ENCODE data around the gene SPX.

Gene SPX

DNA sequence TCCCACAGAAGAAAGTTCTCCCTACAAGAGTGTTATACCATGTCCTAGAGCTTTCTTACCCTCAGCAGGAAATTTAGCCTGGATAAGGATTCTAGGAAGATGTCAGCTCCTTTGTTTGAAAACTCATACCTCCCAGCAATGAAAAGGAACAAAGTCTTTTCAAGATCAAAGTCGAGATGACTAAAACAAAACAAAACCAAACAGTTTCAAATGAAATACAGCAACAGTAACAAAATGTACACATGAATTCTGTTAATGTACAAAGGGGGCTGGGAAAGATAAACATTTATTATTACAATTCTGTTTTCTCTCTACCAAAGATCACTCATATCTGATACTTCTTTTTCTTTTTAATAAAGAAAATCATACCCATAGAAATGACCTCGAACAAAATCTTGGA lies 36.8 kb downstream of the SPX start:
- TF ChIP-seq, protein P1, sequence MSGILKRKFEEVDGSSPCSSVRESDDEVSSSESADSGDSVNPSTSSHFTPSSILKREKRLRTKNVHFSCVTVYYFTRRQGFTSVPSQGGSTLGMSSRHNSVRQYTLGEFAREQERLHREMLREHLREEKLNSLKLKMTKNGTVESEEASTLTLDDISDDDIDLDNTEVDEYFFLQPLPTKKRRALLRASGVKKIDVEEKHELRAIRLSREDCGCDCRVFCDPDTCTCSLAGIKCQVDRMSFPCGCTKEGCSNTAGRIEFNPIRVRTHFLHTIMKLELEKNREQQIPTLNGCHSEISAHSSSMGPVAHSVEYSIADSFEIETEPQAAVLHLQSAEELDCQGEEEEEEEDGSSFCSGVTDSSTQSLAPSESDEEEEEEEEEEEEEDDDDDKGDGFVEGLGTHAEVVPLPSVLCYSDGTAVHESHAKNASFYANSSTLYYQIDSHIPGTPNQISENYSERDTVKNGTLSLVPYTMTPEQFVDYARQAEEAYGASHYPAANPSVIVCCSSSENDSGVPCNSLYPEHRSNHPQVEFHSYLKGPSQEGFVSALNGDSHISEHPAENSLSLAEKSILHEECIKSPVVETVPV (CRISPR knock-in tag; IDR thresholded peaks at IDR 0.05) = no peak
- TF ChIP-seq OSR1 (CRISPR knock-in tag; IDR thresholded peaks at IDR 0.05) = no peak
- no peak for TF ChIP-seq SNAI2 (CRISPR knock-in tag; IDR thresholded peaks at IDR 0.05)
- TF ChIP-seq ARNTL (CRISPR knock-in tag; IDR thresholded peaks at IDR 0.05; ENCODE audit: borderline replicate concordance, low read depth) = no peak
- no peak for TF ChIP-seq ESRRG (CRISPR knock-in tag; IDR thresholded peaks at IDR 0.05)
- TF ChIP-seq ZFP3 (CRISPR knock-in tag; IDR thresholded peaks at IDR 0.05) = no peak
- no peak for TF ChIP-seq PPARA (CRISPR knock-in tag; IDR thresholded peaks at IDR 0.05; ENCODE audit: borderline replicate concordance)
- TF ChIP-seq ZFP30 (CRISPR knock-in tag; IDR thresholded peaks at IDR 0.05) = no peak
- TF ChIP-seq, protein P2, sequence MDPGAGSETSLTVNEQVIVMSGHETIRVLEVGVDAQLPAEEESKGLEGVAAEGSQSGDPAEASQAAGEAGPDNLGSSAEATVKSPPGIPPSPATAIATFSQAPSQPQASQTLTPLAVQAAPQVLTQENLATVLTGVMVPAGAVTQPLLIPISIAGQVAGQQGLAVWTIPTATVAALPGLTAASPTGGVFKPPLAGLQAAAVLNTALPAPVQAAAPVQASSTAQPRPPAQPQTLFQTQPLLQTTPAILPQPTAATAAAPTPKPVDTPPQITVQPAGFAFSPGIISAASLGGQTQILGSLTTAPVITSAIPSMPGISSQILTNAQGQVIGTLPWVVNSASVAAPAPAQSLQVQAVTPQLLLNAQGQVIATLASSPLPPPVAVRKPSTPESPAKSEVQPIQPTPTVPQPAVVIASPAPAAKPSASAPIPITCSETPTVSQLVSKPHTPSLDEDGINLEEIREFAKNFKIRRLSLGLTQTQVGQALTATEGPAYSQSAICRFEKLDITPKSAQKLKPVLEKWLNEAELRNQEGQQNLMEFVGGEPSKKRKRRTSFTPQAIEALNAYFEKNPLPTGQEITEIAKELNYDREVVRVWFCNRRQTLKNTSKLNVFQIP (CRISPR knock-in tag; IDR thresholded peaks at IDR 0.05; ENCODE audit: borderline replicate concordance, low read depth) = no peak
- no peak for ATAC-seq

DNA sequence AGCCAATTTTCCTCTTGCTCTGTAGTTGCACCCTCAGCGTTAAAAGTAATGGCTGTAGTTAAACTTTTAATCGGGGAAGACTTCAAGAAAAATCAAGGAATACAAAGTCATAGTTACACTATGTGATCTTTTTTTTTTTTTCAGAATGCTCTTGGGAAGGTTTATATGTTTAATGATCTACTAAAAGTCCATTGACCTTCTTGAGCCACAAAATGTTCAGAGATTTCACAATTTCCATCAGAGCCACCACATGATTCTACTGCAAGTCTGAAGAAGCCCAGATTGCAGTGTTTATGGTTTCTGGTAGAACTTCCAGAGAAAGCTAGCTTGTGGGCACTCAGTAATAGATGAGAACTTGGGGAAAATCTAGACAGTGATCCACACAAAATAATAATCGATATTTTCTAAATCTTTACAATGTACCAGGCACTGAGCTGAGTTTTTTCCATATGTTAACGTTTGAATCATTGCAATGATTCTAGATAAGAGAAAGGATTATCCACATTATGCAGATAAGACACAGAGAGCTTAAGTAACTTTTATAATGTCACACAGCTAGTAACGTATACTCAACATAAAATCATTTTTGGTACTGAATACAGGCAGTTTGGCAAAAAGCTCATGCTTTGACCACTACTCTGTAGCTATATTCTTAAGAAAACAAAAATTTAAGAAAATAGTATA lies 40.3 kb downstream of the SPX start:
- TF ChIP-seq OSR1 (CRISPR knock-in tag; IDR thresholded peaks at IDR 0.05) = no peak
- TF ChIP-seq ZNF8 (CRISPR knock-in tag; IDR thresholded peaks at IDR 0.05) = no peak
- TF ChIP-seq, protein P3, sequence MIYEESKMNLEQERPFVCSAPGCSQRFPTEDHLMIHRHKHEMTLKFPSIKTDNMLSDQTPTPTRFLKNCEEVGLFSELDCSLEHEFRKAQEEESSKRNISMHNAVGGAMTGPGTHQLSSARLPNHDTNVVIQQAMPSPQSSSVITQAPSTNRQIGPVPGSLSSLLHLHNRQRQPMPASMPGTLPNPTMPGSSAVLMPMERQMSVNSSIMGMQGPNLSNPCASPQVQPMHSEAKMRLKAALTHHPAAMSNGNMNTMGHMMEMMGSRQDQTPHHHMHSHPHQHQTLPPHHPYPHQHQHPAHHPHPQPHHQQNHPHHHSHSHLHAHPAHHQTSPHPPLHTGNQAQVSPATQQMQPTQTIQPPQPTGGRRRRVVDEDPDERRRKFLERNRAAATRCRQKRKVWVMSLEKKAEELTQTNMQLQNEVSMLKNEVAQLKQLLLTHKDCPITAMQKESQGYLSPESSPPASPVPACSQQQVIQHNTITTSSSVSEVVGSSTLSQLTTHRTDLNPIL (CRISPR knock-in tag; IDR thresholded peaks at IDR 0.05; ENCODE audit: low read depth) = no peak
- no peak for TF ChIP-seq ZFP3 (CRISPR knock-in tag; IDR thresholded peaks at IDR 0.05)
- TF ChIP-seq, protein P1 (CRISPR knock-in tag; IDR thresholded peaks at IDR 0.05) = no peak
- no peak for TF ChIP-seq ZNF565 (CRISPR knock-in tag; conservative IDR thresholded peaks at IDR 0.05; ENCODE audit: low read depth)
- no peak for TF ChIP-seq ZFP30 (CRISPR knock-in tag; IDR thresholded peaks at IDR 0.05)
- TF ChIP-seq, protein P2 (CRISPR knock-in tag; IDR thresholded peaks at IDR 0.05; ENCODE audit: borderline replicate concordance, low read depth) = no peak
- TF ChIP-seq GLIS3 (CRISPR knock-in tag; IDR thresholded peaks at IDR 0.05) = no peak
- no peak for TF ChIP-seq ARNTL (CRISPR knock-in tag; IDR thresholded peaks at IDR 0.05; ENCODE audit: borderline replicate concordance, low read depth)
- TF ChIP-seq CSDC2 (CRISPR knock-in tag; IDR thresholded peaks at IDR 0.05) = no peak
- no peak for TF ChIP-seq BACH2 (CRISPR knock-in tag; IDR thresholded peaks at IDR 0.05; ENCODE audit: borderline replicate concordance)
- TF ChIP-seq ESRRG (CRISPR knock-in tag; IDR thresholded peaks at IDR 0.05) = no peak
- ATAC-seq = no peak

DNA sequence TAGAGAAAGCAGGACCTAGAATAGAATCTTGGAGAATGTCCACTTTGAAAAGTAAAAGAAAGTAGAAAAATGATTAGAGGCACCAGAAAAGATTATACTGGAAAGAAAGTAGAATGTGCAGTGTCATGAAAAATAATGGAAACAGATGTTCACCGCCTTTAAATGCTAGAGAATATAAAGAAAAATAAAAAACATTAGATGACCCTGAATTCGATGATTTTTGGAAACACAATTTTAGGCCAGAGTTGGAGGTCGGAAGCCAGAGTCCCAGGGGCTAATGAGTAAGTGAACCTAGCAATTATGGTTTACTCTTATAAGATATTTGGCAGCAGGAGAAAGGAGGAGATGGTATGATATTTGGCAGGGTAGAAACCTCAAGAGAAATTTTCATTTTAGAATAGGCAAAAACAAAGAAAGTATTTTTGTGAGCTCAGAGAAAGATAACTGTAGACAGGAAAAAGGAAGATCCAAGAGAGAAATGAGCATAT lies 40.9 kb downstream of the SPX start:
- no peak for TF ChIP-seq ARNTL (CRISPR knock-in tag; IDR thresholded peaks at IDR 0.05; ENCODE audit: borderline replicate concordance, low read depth)
- no peak for TF ChIP-seq ZFP3 (CRISPR knock-in tag; IDR thresholded peaks at IDR 0.05)
- no peak for TF ChIP-seq RARB (CRISPR knock-in tag; IDR thresholded peaks at IDR 0.05)
- TF ChIP-seq ZNF8 (CRISPR knock-in tag; IDR thresholded peaks at IDR 0.05) = no peak
- TF ChIP-seq, protein P4, sequence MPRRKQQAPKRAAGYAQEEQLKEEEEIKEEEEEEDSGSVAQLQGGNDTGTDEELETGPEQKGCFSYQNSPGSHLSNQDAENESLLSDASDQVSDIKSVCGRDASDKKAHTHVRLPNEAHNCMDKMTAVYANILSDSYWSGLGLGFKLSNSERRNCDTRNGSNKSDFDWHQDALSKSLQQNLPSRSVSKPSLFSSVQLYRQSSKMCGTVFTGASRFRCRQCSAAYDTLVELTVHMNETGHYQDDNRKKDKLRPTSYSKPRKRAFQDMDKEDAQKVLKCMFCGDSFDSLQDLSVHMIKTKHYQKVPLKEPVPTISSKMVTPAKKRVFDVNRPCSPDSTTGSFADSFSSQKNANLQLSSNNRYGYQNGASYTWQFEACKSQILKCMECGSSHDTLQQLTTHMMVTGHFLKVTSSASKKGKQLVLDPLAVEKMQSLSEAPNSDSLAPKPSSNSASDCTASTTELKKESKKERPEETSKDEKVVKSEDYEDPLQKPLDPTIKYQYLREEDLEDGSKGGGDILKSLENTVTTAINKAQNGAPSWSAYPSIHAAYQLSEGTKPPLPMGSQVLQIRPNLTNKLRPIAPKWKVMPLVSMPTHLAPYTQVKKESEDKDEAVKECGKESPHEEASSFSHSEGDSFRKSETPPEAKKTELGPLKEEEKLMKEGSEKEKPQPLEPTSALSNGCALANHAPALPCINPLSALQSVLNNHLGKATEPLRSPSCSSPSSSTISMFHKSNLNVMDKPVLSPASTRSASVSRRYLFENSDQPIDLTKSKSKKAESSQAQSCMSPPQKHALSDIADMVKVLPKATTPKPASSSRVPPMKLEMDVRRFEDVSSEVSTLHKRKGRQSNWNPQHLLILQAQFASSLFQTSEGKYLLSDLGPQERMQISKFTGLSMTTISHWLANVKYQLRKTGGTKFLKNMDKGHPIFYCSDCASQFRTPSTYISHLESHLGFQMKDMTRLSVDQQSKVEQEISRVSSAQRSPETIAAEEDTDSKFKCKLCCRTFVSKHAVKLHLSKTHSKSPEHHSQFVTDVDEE (CRISPR knock-in tag; IDR thresholded peaks at IDR 0.05) = no peak
- no peak for TF ChIP-seq PPARA (CRISPR knock-in tag; IDR thresholded peaks at IDR 0.05; ENCODE audit: borderline replicate concordance)
- TF ChIP-seq ZNF70 (CRISPR knock-in tag; IDR thresholded peaks at IDR 0.05) = no peak
- TF ChIP-seq CSDC2 (CRISPR knock-in tag; IDR thresholded peaks at IDR 0.05) = no peak
- TF ChIP-seq GLIS3 (CRISPR knock-in tag; IDR thresholded peaks at IDR 0.05) = no peak
- no peak for TF ChIP-seq ZC3H10 (CRISPR knock-in tag; IDR thresholded peaks at IDR 0.05)
- TF ChIP-seq ESRRG (CRISPR knock-in tag; IDR thresholded peaks at IDR 0.05) = no peak
- TF ChIP-seq, protein P5, sequence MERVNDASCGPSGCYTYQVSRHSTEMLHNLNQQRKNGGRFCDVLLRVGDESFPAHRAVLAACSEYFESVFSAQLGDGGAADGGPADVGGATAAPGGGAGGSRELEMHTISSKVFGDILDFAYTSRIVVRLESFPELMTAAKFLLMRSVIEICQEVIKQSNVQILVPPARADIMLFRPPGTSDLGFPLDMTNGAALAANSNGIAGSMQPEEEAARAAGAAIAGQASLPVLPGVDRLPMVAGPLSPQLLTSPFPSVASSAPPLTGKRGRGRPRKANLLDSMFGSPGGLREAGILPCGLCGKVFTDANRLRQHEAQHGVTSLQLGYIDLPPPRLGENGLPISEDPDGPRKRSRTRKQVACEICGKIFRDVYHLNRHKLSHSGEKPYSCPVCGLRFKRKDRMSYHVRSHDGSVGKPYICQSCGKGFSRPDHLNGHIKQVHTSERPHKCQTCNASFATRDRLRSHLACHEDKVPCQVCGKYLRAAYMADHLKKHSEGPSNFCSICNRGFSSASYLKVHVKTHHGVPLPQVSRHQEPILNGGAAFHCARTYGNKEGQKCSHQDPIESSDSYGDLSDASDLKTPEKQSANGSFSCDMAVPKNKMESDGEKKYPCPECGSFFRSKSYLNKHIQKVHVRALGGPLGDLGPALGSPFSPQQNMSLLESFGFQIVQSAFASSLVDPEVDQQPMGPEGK (CRISPR knock-in tag; IDR thresholded peaks at IDR 0.05; ENCODE audit: borderline replicate concordance) = no peak
- no peak for TF ChIP-seq ISL1 (CRISPR knock-in tag; IDR thresholded peaks at IDR 0.05)
- no peak for TF ChIP-seq SNAI2 (CRISPR knock-in tag; IDR thresholded peaks at IDR 0.05)
- no peak for ATAC-seq

All from SK-N-SH treated with all-trans-retinoic acid at 6 μM for 48 hours (cell line).